Measurements from ENCODE around the gene TECPR1. TPM values are rescaled to one million over a fixed set of nuclear protein-coding genes. Genes with fewer than 3 reads are reported as not detected.

TECPR1 gene
- total and polyA plus RNA-seq, 2 of the 4 experiments (the other 2 are of a cell fraction), result 11.5 to 14.7 TPM

- H2AFZ ChIP-seq (replicated peaks; ENCODE audit: low read length, poor library complexity), result no peak overlapping the region
- H2AK9ac ChIP-seq (replicated peaks; ENCODE audit: low read depth, low read length, poor library complexity), result no peak overlapping the region
- no peak overlapping the region for H3K4ac ChIP-seq (ENCODE audit: low read depth, low read length)
- TSS peak; percentile 45 for BruUV-seq (replicated peaks)
- H3K27ac ChIP-seq (ENCODE audit: insufficient read depth, low read length), result no peak overlapping the region
- in situ Hi-C loops (cut with MboI; ENCODE audit: low sequenced_read_pairs), result no loop called here
- H4K8ac ChIP-seq (ENCODE audit: low read depth in 2 of 2, low read length in 2 of 2), result no peak overlapping the region; a peak in 1 of 4 replicates
- no peak overlapping the region for H2BK15ac ChIP-seq (ENCODE audit: low read depth, low read length)
- H3K9ac ChIP-seq (ENCODE audit: low read depth, low read length), result no peak overlapping the region
- H4K20me1 ChIP-seq (ENCODE audit: insufficient read depth, low read length), result no peaks in the 10 kb centered on the region; the same call in 1 of the 2 replicates
- CTCF ChIA-PET, result interaction anchor here (0.6 to 0.7 kb wide), 3 partner anchors 9 to 259 kb away, joined by 3 read pairs; no protein-coding TSS in a partner anchor
- no peaks in the 10 kb centered on the region for H3K9me3 ChIP-seq (ENCODE audit: control insufficient read depth, insufficient read depth, low read length)
- H3K79me1 ChIP-seq (ENCODE audit: low read depth in 1 of 2, low read length in 2 of 2), result peaks cover 30 to 47% of the 10 kb centered on the region in 2 experiments
- H3K27me3 ChIP-seq (ENCODE audit: control insufficient read depth, insufficient read depth, low read length), result no peaks in the 10 kb centered on the region
- H3K36me3 ChIP-seq (ENCODE audit: control insufficient read depth, insufficient read depth, low read length), result peaks cover 2% of the 10 kb centered on the region; the same call in 1 of the 2 replicates
- no peak overlapping the region for H2BK5ac ChIP-seq (ENCODE audit: low read depth, low read length, poor library complexity, severe bottlenecking)
- POLR2A ChIA-PET (ENCODE audit: unreplicated experiment), result no interaction called here
- no CpG with 5 or more reads among the region's 3 CpGs for WGBS, 2 experiments (ENCODE audit: extremely low coverage in 2 of 2, insufficient read length in 1 of 2)
- no peak overlapping the region for H3K18ac ChIP-seq (ENCODE audit: low read depth, low read length)
- H3K9me1 ChIP-seq (ENCODE audit: insufficient read depth, low read length), result peaks cover 2% of the 10 kb centered on the region; the same call in 1 of the 2 replicates
- no peak overlapping the region for H3K23ac ChIP-seq (ENCODE audit: low read depth, low read length)
- H2BK120ac ChIP-seq (ENCODE audit: low read depth, low read length), result no peak overlapping the region
- peaks cover 8% of the 10 kb centered on the region for H3K4me1 ChIP-seq (ENCODE audit: control insufficient read depth, insufficient read depth, low read length)
- no peak overlapping the region for H3K56ac ChIP-seq (ENCODE audit: extremely low read depth, insufficient read depth, low read length)
- H3K4me2 ChIP-seq (ENCODE audit: low read depth, low read length), result no peak overlapping the region
- no peak overlapping the region for H2BK20ac ChIP-seq (ENCODE audit: low read depth, low read length)
- dilution Hi-C loops (cut with HindIII; ENCODE audit: low sequenced_read_pairs, unreplicated experiment), result no loop called here
- DNase-seq, result no peak
- no peak overlapping the region for H3K4me3 ChIP-seq (ENCODE audit: insufficient read depth, low read depth, low read length)
- H4K91ac ChIP-seq (ENCODE audit: insufficient read depth, low read depth, low read length), result no peak overlapping the region
- H4K5ac ChIP-seq (ENCODE audit: low read depth, low read length), result no peak overlapping the region
- H3K14ac ChIP-seq (replicated peaks; ENCODE audit: low read depth, low read length), result no peak overlapping the region
- no peak overlapping the region for H2AK5ac ChIP-seq (ENCODE audit: low read depth, low read length)
- TF ChIP-seq CTCF (conservative IDR thresholded peaks at IDR 0.05; ENCODE audit: low read depth, low read length) (no peak), RAD21 (IDR thresholded peaks at IDR 0.05; ENCODE audit: low read length) (no peak), RFX5 (IDR thresholded peaks at IDR 0.05; ENCODE audit: low read depth, low read length) (no peak), SMC3 (IDR thresholded peaks at IDR 0.05; ENCODE audit: low read depth, low read length) (no peak), MAZ (IDR thresholded peaks at IDR 0.05; ENCODE audit: borderline replicate concordance, low read depth, low read length) (no peak), POLR2A (IDR thresholded peaks at IDR 0.05; ENCODE audit: low read depth, low read length) (no peak), RCOR1 (IDR thresholded peaks at IDR 0.05; ENCODE audit: insufficient replicate concordance, low read length) (no peak), MXI1 (IDR thresholded peaks at IDR 0.05; ENCODE audit: borderline replicate concordance, low read depth, low read length) (no peak), USF2 (IDR thresholded peaks at IDR 0.05; ENCODE audit: low read depth, low read length) (no peak), CEBPB (IDR thresholded peaks at IDR 0.05; ENCODE audit: low read depth, low read length) (no peak), MAFK (IDR thresholded peaks at IDR 0.05; ENCODE audit: low read depth, low read length) (no peak), FOS (IDR thresholded peaks at IDR 0.05; ENCODE audit: low read depth, low read length) (no peak)
- intact Hi-C loops (cut with micrococcal nuclease), result loop anchor here (1.0 kb wide), 1 partner anchor 38 kb away; no protein-coding TSS in a partner anchor
- ATAC-seq (ENCODE audit: low read depth), result no peak
These were observed 1.2 kb downstream of the TECPR1 start for GRCh38 chr7:98250789-98251188.

Measured in IMR-90 (cell line).